RWPE1 (cell line): ENCODE measurements around the gene TEKT1.
"Not testable (repeated sequence)": the region's sequence is repeated elsewhere in the genome, so short reads cannot be mapped to it uniquely, and the experiment has no call there.

Experiments used
- CTCF ChIA-PET: fragments of 350-600 bp; sonication (Branson Sonifier 250); formaldehyde crosslinking; extraction: SDS; loops from one replicate; lab custom pipeline; 2021; lab: Yijun Ruan, JAX
- POLR2A ChIA-PET: fragments of 400-600 bp; formaldehyde crosslinking; extraction: SDS; loops from one replicate; lab custom pipeline; 2020; ENCODE audit warnings: antibody characterized with exemption; ENCODE audit not compliant: low non-redundant PET; lab: Yijun Ruan, JAX
- DNase-seq: peaks from one replicate; pipeline ENCODE4 v3.0.0; 2012; ENCODE audit warnings: low spot score
- H3K27ac ChIP-seq: fragments of 450-650 bp; 2 replicates; pipeline ENCODE4 v1.5.1; 2017
- TF ChIP-seq, protein P1 (sequence below): fragments of 450-650 bp; conservative IDR thresholded peaks from 2 replicates; pipeline ENCODE4 v1.5.1; 2017; ENCODE audit warnings: low read depth, mild to moderate bottlenecking

The TEKT1 gene

DNA sequence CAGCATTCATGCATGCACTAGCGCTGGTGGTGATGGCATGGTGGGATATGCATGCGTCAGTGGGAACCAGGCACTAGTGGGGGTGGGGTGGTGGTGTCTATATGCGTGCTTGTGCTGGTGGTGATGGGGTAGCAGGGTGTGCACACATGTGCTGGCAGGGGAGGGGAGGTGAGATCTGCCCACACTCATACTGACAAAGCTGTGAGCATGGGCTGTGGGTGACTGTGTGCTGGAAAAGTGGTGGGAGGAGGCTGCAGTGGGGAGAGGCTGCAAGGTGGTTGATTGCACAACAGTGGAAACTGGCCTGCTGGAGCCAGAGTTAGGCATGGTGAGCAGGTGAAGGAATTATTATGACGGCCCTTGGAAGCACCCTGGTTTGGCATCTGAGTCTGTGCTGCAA lies 31.3 kb upstream of the TEKT1 start:
- no peak for DNase-seq
- ChIA-PET POLR2A (no interaction called here), CTCF (no interaction called here)
- TF ChIP-seq, protein P1, sequence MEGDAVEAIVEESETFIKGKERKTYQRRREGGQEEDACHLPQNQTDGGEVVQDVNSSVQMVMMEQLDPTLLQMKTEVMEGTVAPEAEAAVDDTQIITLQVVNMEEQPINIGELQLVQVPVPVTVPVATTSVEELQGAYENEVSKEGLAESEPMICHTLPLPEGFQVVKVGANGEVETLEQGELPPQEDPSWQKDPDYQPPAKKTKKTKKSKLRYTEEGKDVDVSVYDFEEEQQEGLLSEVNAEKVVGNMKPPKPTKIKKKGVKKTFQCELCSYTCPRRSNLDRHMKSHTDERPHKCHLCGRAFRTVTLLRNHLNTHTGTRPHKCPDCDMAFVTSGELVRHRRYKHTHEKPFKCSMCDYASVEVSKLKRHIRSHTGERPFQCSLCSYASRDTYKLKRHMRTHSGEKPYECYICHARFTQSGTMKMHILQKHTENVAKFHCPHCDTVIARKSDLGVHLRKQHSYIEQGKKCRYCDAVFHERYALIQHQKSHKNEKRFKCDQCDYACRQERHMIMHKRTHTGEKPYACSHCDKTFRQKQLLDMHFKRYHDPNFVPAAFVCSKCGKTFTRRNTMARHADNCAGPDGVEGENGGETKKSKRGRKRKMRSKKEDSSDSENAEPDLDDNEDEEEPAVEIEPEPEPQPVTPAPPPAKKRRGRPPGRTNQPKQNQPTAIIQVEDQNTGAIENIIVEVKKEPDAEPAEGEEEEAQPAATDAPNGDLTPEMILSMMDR, result no peak
- no peak overlapping the region for H3K27ac ChIP-seq

DNA sequence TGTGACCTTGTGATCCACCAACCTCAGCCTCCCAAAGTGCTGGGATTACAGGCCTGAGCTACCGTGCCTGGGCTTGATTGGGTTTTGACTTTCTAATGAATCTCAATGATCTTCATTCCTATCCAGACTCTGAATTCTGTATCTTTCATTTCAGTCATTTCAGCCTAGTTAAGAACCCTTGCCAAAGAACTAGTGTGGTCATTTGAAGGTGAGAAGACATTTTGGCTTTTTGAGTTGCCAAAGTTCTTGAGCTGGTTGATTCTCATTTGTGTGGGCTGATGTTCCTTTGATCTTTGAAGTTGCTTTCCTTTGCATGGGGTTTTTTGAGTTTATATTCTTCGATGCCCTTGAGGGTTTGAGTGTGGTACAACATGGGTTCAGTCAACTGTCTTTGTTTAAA lies 30.6 kb upstream of the TEKT1 start:
- DNase-seq, result no peak
- TF ChIP-seq, protein P1, result no peak
- CTCF ChIA-PET, result no interaction called here
- no peak overlapping the region for H3K27ac ChIP-seq
- POLR2A ChIA-PET, result no interaction called here

DNA sequence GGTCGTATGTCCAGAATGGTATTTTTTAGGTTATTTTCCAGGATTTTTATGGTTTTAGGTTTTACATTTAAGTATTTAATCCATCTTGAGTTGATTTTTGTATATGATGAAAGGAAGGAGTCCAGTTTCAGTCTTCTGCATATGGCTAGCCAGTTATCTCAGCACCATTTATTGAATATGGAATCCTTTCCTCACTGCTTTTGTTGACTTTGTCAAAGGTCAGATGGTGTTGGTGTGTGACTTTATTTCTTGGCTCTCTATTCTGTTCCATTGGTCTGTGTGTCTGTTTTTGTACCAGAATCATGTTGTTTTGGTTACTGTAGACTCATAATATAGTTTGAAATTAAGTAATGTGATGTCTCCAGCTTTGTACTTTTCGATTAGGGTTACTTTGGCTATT lies 26.4 kb upstream of the TEKT1 start:
- no peak overlapping the region for H3K27ac ChIP-seq
- ChIA-PET POLR2A (no interaction called here), CTCF (no interaction called here)
- no peak for DNase-seq
- TF ChIP-seq, protein P1, result no peak

DNA sequence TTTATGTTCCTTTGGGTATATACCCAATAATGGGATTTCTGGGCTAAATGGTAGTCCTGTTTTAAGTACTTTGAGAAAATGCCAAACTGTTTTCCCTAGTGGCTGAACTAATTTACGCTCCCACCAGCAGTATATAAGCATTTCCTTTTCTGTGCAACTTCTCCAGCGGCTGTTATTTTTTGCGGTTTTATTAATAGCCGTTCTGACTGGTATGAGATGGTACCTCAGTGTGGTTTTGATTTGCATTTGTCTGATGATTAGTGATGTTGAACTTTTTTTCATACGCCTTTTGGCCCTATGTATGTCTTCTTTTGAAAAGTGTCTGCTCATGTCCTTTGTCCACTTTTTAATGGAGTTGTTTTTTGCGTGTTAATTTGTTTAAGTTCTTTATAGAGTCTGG lies 25.8 kb upstream of the TEKT1 start:
- DNase-seq, result no peak
- TF ChIP-seq, protein P1, result no peak
- no peak overlapping the region for H3K27ac ChIP-seq
- CTCF ChIA-PET, result no interaction called here
- POLR2A ChIA-PET, result no interaction called here

DNA sequence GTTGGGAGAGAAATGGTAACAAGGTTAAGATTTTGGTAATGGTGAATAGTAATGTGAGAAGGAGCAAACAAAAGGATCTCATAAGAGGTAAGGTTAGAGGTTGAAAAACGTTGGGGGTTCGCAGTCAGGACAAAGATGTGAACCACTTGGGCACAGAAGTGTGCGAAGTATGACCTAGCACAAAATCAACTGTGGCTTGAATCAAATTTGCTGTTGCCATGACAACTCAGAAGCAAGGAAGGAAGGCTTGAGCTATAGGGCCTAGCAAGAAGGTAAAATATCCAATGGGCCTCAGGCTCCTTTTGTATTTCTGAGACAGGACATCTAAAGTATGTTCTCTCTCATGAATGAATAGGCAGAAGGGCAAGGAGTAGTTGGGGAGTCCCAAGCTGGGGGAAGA lies 24.5 kb upstream of the TEKT1 start:
- TF ChIP-seq, protein P1, result no peak
- DNase-seq, result no peak
- ChIA-PET CTCF (interaction anchor here (0.6 kb wide), 1 partner anchor 12 kb away, joined by 3 read pairs; no protein-coding TSS in a partner anchor), POLR2A (no interaction called here)
- no peak overlapping the region for H3K27ac ChIP-seq

DNA sequence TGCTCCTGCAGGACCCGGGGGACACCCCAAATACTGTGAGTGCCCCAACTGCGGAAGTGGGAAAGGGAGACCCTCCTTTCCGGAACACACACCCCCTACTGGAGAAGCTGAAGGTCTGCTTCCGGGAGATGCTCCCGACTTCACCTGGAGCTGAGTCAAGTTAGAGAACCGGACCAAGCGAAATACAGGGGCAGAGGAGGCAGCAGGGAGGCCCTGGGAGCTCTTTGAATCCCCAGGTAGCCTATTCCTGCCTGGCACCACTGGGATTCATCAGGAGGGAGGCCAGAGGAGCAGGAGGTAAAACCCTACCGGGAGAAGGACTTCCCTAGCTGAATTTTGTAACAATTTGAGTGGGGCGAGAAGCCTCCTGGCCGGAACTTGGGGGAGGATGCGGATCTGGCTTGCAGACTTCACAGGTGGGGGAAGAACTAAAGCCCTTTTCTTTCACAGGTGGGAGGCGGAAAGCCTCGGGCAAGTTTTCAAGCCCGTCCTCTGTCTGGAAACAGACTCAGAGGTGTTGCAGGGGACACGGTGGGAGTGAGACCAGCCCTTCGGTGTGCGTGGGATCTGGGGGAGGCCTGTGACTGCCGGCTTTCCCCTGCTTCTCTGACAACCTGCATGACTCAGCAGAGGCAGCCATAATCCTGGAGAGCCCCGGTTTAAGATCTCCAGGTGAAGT lies 22.4 kb upstream of the TEKT1 start:
- CTCF ChIA-PET, result interaction anchor here (0.6 to 2.0 kb wide), 6 partner anchors 10 to 1663 kb away, joined by 3 to 7 read pairs (median 3); no protein-coding TSS in a partner anchor
- TF ChIP-seq, protein P1, result no peak
- H3K27ac ChIP-seq, result no peak overlapping the region
- DNase-seq, result no peak
- POLR2A ChIA-PET, result no interaction called here

DNA sequence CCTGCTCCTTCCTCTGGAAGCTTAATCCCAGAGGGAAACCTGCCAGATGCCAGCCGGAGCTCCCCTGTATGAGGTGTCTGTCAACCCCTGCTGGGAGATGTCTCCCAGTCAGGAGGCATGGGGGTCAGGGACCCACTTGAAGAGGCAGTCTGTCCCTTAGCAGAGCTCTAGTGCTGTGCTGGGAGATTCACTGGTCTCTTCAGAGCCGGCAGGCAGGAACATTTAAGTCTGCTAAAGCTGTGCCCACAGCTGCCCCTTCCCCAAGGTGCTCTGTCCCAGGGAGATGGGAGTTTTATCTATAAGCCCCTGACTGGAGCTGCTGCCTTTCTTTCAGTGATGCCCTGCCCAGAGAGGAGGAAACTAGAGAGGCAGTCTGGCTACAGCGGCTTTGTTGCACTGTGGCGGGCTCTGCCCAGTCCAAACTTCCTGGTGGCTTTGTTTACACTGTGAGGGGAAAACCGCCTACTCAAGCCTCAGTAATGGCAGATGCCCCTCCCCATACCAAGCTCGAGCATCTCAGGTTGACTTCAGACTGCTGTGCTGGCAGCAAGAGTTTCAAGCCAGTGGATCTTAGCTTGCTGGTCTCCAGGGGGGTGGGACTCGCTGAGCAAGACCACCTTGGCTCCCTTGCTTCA lies 17.1 kb upstream of the TEKT1 start:
- CTCF ChIA-PET, POLR2A ChIA-PET, DNase-seq, H3K27ac ChIP-seq: not testable (repeated sequence)

DNA sequence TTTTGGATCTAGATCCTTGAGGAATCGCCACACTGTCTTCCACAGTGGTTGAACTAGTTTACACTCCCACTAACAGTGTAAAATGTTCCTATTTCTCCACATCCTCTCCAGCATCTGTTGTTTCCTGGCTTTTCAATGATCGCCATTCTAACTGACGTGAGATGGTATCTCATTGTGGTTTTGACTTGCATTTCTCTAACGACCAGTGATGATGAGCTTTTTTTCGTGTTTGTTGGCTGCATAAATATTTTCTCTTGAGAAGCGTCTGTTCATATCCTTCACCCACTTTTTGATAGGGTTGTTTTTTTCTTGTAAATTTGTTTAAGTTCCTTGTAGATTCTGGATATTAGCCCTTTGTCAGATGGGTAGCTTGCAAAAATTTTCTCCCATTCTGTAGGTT lies 14.6 kb upstream of the TEKT1 start:
- DNase-seq, H3K27ac ChIP-seq, POLR2A ChIA-PET, CTCF ChIA-PET: not testable (repeated sequence)

DNA sequence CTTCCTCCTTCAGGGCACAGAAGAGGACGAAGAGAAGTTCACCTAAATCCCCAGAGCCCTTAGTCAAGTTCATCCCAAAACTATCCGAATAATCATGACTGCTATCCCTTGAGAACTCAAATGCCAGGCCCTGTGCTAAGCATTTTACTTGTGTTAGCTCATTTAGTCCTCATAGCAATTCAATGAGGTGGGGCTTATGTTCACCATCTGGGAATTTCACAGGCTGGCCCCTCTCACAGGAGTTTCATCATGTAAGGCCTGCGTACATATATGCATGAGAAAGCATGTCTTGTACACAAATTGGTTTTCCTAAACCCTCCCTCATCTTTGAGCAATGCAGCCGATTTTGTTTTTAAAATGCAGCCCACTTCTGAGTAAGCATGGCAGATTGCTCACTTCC lies 12.9 kb upstream of the TEKT1 start:
- POLR2A ChIA-PET, DNase-seq, H3K27ac ChIP-seq: not testable (repeated sequence)
- CTCF ChIA-PET, result interaction anchor here (0.7 to 2.8 kb wide), 3 partner anchors 10 to 178 kb away, joined by 3 to 26 read pairs (median 3); no protein-coding TSS in a partner anchor
